Neutrophil (primary cell): Measurements from ENCODE around the gene CAMTA1.
"Not testable (repeated sequence)": the region's sequence is repeated elsewhere in the genome, so short reads cannot be mapped to it uniquely, and the experiment has no call there.

Source experiments
- H3K27ac ChIP-seq: fragments of 200-600 bp; sonication (generic); 2 replicates; pipeline ENCODE4 v1.5.1; 2016; ENCODE audit warnings: mild to moderate bottlenecking, moderate library complexity
- H3K27me3 ChIP-seq: fragments of 200-600 bp; sonication (generic); 2 replicates; pipeline ENCODE4 v1.6.0; 2016; ENCODE audit warnings: mild to moderate bottlenecking
- H3K36me3 ChIP-seq: fragments of 200-600 bp; sonication (generic); 2 replicates; pipeline ENCODE4 v1.5.1; 2017
- H3K4me1 ChIP-seq, 2 experiments: fragments of 200-600 bp in 1 of 2; sonication (generic) in 1 of 2; 1 replicate in 1 of 2; 2 replicates in 1 of 2; pipeline versions ENCODE4 v1.5.1 to v1.6.1; 2013 to 2016; ENCODE audit warnings: low read depth in 1 of 2, low read length in 1 of 2, mild to moderate bottlenecking in 1 of 2, moderate library complexity in 1 of 2; ENCODE audit not compliant: control insufficient read depth in 1 of 2, insufficient read depth in 1 of 2
- H3K4me3 ChIP-seq, 2 experiments: fragments of 200-600 bp in 1 of 2; sonication (generic) in 1 of 2; 1 replicate in 1 of 2; 2 replicates in 1 of 2; pipeline ENCODE4 v1.5.1; 2013 to 2016; ENCODE audit warnings: low read depth in 1 of 2, low read length in 1 of 2, mild to moderate bottlenecking in 1 of 2, moderate library complexity in 1 of 2
- H3K9me3 ChIP-seq: fragments of 200-600 bp; sonication (generic); 2 replicates; pipeline ENCODE4 v1.5.1; 2016
- TF ChIP-seq, protein P1 (sequence below): fragments of 200-600 bp; sonication (generic); IDR thresholded peaks from 2 replicates; pipeline ENCODE4 v1.5.1; 2016; ENCODE audit warnings: antibody characterized with exemption

Gene CAMTA1

DNA sequence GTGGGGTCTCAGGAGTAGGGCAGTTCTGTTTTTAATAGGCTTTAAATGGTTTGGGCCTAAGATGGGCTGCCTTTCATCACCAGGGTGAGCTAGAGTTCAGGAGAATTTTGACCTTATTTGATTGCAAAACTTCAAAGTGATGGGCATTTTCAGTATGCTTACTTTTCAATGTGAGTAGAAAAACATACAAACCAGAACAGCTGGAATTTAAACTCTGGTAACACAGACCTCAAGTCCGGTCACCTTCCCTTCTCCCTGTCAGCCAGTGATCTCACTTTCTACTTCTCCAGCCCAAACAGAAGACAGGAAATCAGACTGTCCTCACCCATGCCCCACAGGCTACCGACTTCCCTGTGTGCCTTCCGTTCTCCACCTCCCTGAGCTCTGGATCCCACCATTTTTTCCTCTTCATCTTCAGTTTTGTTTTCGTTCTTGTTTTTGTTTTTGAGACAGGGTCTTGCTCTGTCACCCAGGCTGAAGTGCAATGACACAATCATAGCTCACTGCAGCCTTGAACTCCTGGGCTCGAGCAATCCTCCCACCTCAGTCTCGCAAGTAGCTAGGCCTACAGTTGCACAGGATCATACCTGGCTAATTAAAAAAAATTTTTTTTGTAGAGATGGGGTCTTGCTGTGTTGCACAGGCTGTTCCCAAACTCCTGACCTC lies 374.0 kb downstream of the CAMTA1 start:
- Histone ChIP-seq H3K27me3 (no peaks in the 10 kb centered on the region), H3K27ac (no peak overlapping the region), H3K4me3 (no peak overlapping the region), H3K4me1 (no peaks in the 10 kb centered on the region), H3K36me3 (no peaks in the 10 kb centered on the region), H3K9me3 (no peaks in the 10 kb centered on the region)
- TF ChIP-seq, protein P1, sequence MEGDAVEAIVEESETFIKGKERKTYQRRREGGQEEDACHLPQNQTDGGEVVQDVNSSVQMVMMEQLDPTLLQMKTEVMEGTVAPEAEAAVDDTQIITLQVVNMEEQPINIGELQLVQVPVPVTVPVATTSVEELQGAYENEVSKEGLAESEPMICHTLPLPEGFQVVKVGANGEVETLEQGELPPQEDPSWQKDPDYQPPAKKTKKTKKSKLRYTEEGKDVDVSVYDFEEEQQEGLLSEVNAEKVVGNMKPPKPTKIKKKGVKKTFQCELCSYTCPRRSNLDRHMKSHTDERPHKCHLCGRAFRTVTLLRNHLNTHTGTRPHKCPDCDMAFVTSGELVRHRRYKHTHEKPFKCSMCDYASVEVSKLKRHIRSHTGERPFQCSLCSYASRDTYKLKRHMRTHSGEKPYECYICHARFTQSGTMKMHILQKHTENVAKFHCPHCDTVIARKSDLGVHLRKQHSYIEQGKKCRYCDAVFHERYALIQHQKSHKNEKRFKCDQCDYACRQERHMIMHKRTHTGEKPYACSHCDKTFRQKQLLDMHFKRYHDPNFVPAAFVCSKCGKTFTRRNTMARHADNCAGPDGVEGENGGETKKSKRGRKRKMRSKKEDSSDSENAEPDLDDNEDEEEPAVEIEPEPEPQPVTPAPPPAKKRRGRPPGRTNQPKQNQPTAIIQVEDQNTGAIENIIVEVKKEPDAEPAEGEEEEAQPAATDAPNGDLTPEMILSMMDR, result no peak

DNA sequence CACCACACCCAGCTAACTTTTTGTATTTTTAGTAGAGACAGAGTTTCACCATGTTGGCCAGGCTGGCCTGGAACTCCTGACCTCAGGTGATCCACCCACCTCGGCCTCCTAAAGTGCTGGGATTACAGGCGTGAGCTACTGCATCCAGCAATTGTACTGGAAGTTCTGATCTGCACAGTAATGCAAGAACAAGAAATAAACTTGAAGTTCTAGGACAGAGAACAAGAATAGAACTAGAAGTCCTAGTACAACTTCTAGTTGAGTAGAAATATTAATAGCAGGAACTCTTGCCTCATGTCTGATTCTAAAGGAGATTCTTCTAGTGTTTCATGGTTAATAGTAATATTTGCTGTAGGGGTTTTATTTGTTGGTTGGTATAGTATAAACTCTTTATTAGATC lies 383.3 kb downstream of the CAMTA1 start:
- not testable (repeated sequence) for H3K27ac ChIP-seq, H3K9me3 ChIP-seq, H3K36me3 ChIP-seq, H3K4me1 ChIP-seq, H3K4me3 ChIP-seq
- peaks cover 16% of the 10 kb centered on the region for H3K27me3 ChIP-seq

DNA sequence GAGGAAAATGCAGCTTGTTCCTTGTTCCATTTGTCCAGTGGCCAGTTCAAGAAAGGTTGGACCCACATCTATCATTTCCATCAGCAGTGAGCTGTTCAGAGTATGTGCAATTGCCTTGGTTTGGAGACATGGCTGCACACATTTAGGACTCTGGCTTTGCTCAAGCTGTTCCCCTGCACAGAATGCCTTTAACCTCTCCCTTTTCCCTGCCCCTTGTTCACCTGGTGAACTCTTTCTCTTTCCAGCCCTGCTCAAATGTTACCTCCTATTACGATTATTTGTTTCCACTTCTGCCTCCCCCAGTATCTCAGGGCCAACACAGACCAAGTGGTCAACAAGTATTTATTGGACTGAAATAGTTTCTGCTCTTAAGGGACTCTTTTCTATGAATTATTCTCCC lies 385.9 kb downstream of the CAMTA1 start:
- Histone ChIP-seq H3K4me1 (no peaks in the 10 kb centered on the region), H3K27me3 (peaks cover 16% of the 10 kb centered on the region), H3K4me3 (no peak overlapping the region), H3K9me3 (no peaks in the 10 kb centered on the region), H3K36me3 (no peaks in the 10 kb centered on the region), H3K27ac (no peak overlapping the region)
- TF ChIP-seq, protein P1, result no peak

DNA sequence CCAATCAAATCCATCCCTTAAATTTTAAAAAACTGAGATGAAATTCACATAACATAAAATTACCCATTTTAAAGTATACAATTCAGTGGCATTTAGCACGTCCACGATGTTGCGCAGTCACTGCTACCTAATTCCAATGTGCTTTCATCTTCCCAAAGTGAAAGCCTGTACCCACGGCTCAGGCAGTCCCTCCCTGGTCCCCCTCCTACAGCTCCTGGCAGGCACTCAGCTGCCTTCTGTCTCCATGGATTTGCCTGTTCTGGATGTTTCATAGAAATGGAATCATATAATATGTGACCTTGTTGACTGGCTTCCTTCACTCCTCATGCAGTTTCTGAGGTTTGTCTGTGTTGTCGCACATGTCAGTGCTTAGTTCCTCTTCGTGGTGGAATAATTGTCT lies 386.3 kb downstream of the CAMTA1 start:
- H3K27me3 ChIP-seq, result peaks cover 16% of the 10 kb centered on the region
- no peaks in the 10 kb centered on the region for H3K36me3 ChIP-seq
- no peak overlapping the region for H3K4me3 ChIP-seq
- H3K4me1 ChIP-seq, result no peaks in the 10 kb centered on the region
- no peak overlapping the region for H3K27ac ChIP-seq
- no peaks in the 10 kb centered on the region for H3K9me3 ChIP-seq
- TF ChIP-seq, protein P1, result no peak

DNA sequence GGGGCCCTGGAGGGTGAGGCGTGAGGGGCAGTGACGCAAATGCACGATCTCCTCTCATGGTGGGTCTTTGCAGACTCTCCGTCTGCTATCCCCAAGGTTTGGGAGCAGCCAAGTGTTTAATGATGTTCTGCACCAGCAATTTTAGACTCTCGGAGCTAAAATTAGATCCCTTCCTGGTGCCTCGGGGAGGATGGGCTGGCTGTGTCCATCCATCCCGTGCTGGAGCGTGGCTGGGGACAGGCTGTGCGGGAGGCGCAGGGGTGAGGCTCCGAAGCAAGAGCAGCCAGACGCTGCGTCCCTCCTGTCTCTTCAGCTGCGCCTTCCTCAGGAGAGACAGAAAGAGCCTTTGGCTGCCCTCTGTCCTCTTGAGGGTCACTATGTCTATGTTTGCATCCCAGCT lies 387.6 kb downstream of the CAMTA1 start:
- H3K4me3 ChIP-seq, result no peak overlapping the region
- TF ChIP-seq, protein P1, result no peak
- H3K36me3 ChIP-seq, result no peaks in the 10 kb centered on the region
- H3K4me1 ChIP-seq, result no peaks in the 10 kb centered on the region
- H3K27me3 ChIP-seq, result peaks cover 16% of the 10 kb centered on the region
- no peak overlapping the region for H3K27ac ChIP-seq
- H3K9me3 ChIP-seq, result no peaks in the 10 kb centered on the region

DNA sequence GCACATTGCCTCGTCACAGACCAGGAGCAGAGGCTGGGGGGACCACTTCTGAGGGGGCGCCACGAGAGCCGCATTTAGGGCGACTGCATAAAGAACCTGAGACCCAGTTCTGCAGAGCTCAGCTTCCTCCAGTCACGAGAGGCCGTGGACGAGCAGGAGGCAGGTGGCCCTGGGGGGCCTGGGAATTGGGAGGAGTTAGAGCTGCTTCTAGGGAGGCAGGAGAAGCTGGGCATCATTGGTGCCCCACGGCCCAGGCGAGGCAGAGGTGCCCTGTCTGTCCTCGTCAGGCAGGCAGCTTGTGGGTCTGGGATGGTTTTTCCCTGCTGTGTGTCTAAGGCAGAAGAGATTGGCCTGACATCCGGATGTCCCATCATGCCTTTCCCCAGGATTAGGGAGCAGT lies 389.3 kb downstream of the CAMTA1 start:
- Histone ChIP-seq H3K4me3 (no peak overlapping the region), H3K27ac (no peak overlapping the region), H3K36me3 (no peaks in the 10 kb centered on the region), H3K4me1 (no peaks in the 10 kb centered on the region), H3K27me3 (peaks cover 16% of the 10 kb centered on the region), H3K9me3 (no peaks in the 10 kb centered on the region)
- TF ChIP-seq, protein P1, result no peak
